GM20000 (cell line): Measurements from ENCODE around the gene TMC2.

Source experiments
- DNase-seq: peaks from one replicate; pipeline ENCODE4 v3.0.0; 2012; ENCODE audit warnings: low spot score
- TF ChIP-seq, protein P1 (sequence below): IDR thresholded peaks from 2 replicates; pipeline ENCODE4 v1.5.1; 2012; ENCODE audit warnings: mild to moderate bottlenecking, control low read depth; ENCODE audit errors: extremely low read depth, missing control alignments

TMC2 gene

DNA sequence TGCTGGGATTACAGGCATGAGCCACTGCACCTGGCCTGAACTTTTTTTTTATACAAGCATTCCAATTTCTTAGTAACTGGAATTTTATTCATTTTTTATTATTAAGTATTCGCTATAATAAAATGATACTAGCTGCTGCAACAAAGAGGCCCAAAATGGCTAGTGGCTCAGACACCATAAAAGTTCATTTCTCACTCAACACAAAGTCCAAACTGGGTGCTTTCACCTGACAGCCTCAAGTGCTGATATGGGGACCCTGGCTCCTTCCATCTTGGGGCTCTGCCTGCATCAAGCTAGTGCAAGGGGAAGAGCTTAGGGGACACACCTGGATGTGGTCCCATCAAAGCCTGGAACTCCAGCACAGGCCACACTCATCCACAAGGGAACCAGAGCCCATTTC, 103.9 kb downstream of the TMC2 start:
- TF ChIP-seq, protein P1, sequence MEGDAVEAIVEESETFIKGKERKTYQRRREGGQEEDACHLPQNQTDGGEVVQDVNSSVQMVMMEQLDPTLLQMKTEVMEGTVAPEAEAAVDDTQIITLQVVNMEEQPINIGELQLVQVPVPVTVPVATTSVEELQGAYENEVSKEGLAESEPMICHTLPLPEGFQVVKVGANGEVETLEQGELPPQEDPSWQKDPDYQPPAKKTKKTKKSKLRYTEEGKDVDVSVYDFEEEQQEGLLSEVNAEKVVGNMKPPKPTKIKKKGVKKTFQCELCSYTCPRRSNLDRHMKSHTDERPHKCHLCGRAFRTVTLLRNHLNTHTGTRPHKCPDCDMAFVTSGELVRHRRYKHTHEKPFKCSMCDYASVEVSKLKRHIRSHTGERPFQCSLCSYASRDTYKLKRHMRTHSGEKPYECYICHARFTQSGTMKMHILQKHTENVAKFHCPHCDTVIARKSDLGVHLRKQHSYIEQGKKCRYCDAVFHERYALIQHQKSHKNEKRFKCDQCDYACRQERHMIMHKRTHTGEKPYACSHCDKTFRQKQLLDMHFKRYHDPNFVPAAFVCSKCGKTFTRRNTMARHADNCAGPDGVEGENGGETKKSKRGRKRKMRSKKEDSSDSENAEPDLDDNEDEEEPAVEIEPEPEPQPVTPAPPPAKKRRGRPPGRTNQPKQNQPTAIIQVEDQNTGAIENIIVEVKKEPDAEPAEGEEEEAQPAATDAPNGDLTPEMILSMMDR: no peak
- DNase-seq: no peak

- no peak for DNase-seq
- TF ChIP-seq, protein P1: no peak
These were observed 104.5 kb downstream of the TMC2 start for GRCh38 chr20:2640899-2641298.

GRCh38 chr20:2643708-2644107, 107.3 kb downstream of the TMC2 start:
- TF ChIP-seq, protein P1: no peak
- DNase-seq: no peak

GRCh38 chr20:2651772-2652723, 115.7 kb downstream of the TMC2 start, which contains the start of gene NOP56:
TSS of gene NOP56 (plus strand) at chr20:2652632. CDS start at chr20:2652661, 29 bp downstream.
- TF ChIP-seq, protein P1: no peak
- peak; percentile 97 for DNase-seq

GRCh38 chr20:2652724-2653555, 116.6 kb downstream of the TMC2 start:
- peak; percentile 65 for DNase-seq
- TF ChIP-seq, protein P1: no peak

- TF ChIP-seq, protein P1: no peak
- no peak for DNase-seq
These were observed 117.4 kb downstream of the TMC2 start for GRCh38 chr20:2653556-2654383.
